A549 (cell line): Measurements from ENCODE around the gene GUCY1A1.

Experiments used
- CHD2 ChIP-seq: fragments of 150-350 bp; IDR thresholded peaks from 2 replicates; pipeline ENCODE4 v1.6.1; 2014; ENCODE audit warnings: low read length; ENCODE audit not compliant: partially characterized antibody
- CTCF ChIP-seq: fragments of >200 bp; sonication (Bioruptor Twin); formaldehyde crosslinking; IDR thresholded peaks from 3 replicates; pipeline ENCODE4 v1.5.1; 2016
- EP300 ChIP-seq, 2 experiments: fragments of >200 bp; sonication (Bioruptor Twin); formaldehyde crosslinking; IDR thresholded peaks; 2 replicates in 1 of 2; 3 replicates in 1 of 2; pipeline ENCODE4 v1.6.1; 2016 to 2017
- ESRRA ChIP-seq: fragments of 150-350 bp; IDR thresholded peaks from 2 replicates; pipeline ENCODE4 v1.6.1; 2014; ENCODE audit warnings: mild to moderate bottlenecking, low read length, borderline replicate concordance
- MYC ChIP-seq: IDR thresholded peaks from 2 replicates; pipeline ENCODE4 v1.6.1; 2012; ENCODE audit warnings: mild to moderate bottlenecking, inconsistent platforms, low read length, improper control_type of control experiment, borderline replicate concordance
- POLR2A ChIP-seq: IDR thresholded peaks from 2 replicates; pipeline ENCODE4 v1.6.1; 2012; ENCODE audit warnings: mild to moderate bottlenecking, low read length
- RFX5 ChIP-seq: fragments of 450-650 bp; IDR thresholded peaks from 2 replicates; pipeline ENCODE4 v1.7.1; 2014; ENCODE audit warnings: antibody characterized with exemption, mild to moderate bottlenecking, moderate library complexity
- USF2 ChIP-seq: fragments of 450-650 bp; IDR thresholded peaks from 2 replicates; pipeline ENCODE4 v1.6.1; 2014; ENCODE audit warnings: antibody characterized with exemption

GRCh38 chr4:155626561-155626960 is 40.1 kb upstream of the GUCY1A1 start:
- TF ChIP-seq EP300 (IDR thresholded peaks at IDR 0.05), result no peak
- no peak for TF ChIP-seq RFX5
- TF ChIP-seq CTCF, result no peak
- no peak for TF ChIP-seq ESRRA
- TF ChIP-seq USF2, result no peak
- TF ChIP-seq POLR2A, result no peak
- TF ChIP-seq CHD2, result no peak
- TF ChIP-seq MYC, result no peak
